Measurements from ENCODE around the gene ATXN2.

GRCh38 chr12:111447571-111448265 lies 151.4 kb downstream of the ATXN2 start:
- TF ChIP-seq CTCF (IDR thresholded peaks at IDR 0.05) (no peak), EZH2 (IDR thresholded peaks at IDR 0.05) (no peak), EZH2phosphoT487 (IDR thresholded peaks at IDR 0.05) (no peak)

Data from neural progenitor cell (in vitro differentiated cells).